Gastrocnemius medialis (tissue), 4 donors: ENCODE results near the gene LDLRAD1. TPM values are rescaled to one million over a fixed set of nuclear protein-coding genes. Genes with fewer than 3 reads are reported as not detected.

Experiments used
- ATAC-seq, 2 donors: fragments of 150-250 bp; one replicate each; pipeline ENCODE4 v1.9.1; 2016
- DNase-seq, 2 donors: peaks; one replicate each; pipeline ENCODE4 v3.0.0-alpha.2; 2019
- H3K27ac ChIP-seq, 4 donors: fragments of 200-600 bp; sonication (generic); 1 replicate in 1 of 4; 2 replicates in 3 of 4; pipeline ENCODE4 v1.5.1; 2016 to 2018; ENCODE audit warnings: mild to moderate bottlenecking in 2 of 4, moderate library complexity in 1 of 4
- H3K27me3 ChIP-seq, 3 donors: fragments of 200-600 bp; sonication (generic) in 2 of 3; 1 replicate in 1 of 3; 2 replicates in 2 of 3; pipeline versions ENCODE4 v1.5.1 to v1.6.0; 2016 to 2019; ENCODE audit warnings: mild to moderate bottlenecking in 1 of 3, moderate library complexity in 1 of 3
- H3K36me3 ChIP-seq, 2 donors: fragments of 200-600 bp; sonication (generic) in 1 of 2; one replicate each; pipeline ENCODE4 v1.5.1; 2017 to 2018
- H3K4me1 ChIP-seq, 2 donors: fragments of 200-600 bp; sonication (generic) in 1 of 2; one replicate each; pipeline ENCODE4 v1.5.1; 2016 to 2017; ENCODE audit warnings: mild to moderate bottlenecking in 2 of 2
- H3K4me3 ChIP-seq, 4 donors: fragments of 200-600 bp; sonication (generic) in 3 of 4; 1 replicate in 1 of 4; 2 replicates in 3 of 4; pipeline ENCODE4 v1.5.1; 2016 to 2019; ENCODE audit warnings: mild to moderate bottlenecking in 2 of 4
- H3K9me3 ChIP-seq, 3 donors: fragments of 200-600 bp; sonication (generic) in 2 of 3; 1 replicate in 1 of 3; 2 replicates in 2 of 3; pipeline ENCODE4 v1.5.1; 2016 to 2019
- CTCF ChIP-seq, 5 experiments: fragments of 450-650 bp in 3 of 5; fragments of 200-600 bp in 2 of 5; sonication (generic) in 2 of 5; IDR thresholded peaks in 4 of 5; conservative IDR thresholded peaks in 1 of 5; 1 replicate in 4 of 5; 2 replicates in 1 of 5; pipeline ENCODE4 v1.5.1; 2016 to 2019; ENCODE audit warnings: antibody characterized with exemption in 5 of 5, mild to moderate bottlenecking in 3 of 5, moderate library complexity in 3 of 5
- POLR2A ChIP-seq, 2 donors: fragments of 450-650 bp; IDR thresholded peaks; one replicate each; pipeline ENCODE4 v1.6.1; 2017; ENCODE audit warnings: antibody characterized with exemption in 2 of 2, mild to moderate bottlenecking in 2 of 2, moderate library complexity in 2 of 2
- in situ Hi-C, 4 donors: fragments of 200-750 bp; cut with MboI; loops; one replicate each; pipeline versions ENCODE4 v1.15.0 to v1.8.0; 2017; ENCODE audit warnings: low sequenced_read_pairs in 4 of 4
- intact Hi-C: fragments of 100-400 bp; cut with DNase I; formaldehyde crosslinking; loops from one replicate; pipeline ENCODE4 v1.15.1; 2023; ENCODE audit warnings: low total_unique reads
- microRNA-seq, 2 donors: library from miRNA; unstranded; fragments of <30 nt; microRNA quantifications; one replicate each; pipeline ENCODE4, GENCODE V29; 2016; ENCODE audit warnings: borderline replicate concordance in 2 of 2
- total RNA-seq, 4 donors: library from RNA; depleted of rRNA; stranded (reverse); fragments of >200 nt; gene quantifications; one replicate each; pipeline versions ENCODE4 v1.1.0 to v1.2.3, GENCODE V29; 2016

LDLRAD1 gene
- total RNA-seq, 4 donors from 2014 or later: not detected

GRCh38 chr1:53964109-53964508 lies 53.9 kb downstream of the LDLRAD1 start:
- no peak overlapping the region for H3K4me3 ChIP-seq
- in situ Hi-C loops (loop anchor here in 1 of 4 donors (10.0 kb wide), 1 partner anchor 109 kb away; no protein-coding TSS in a partner anchor), intact Hi-C loops (no loop called here)
- DNase-seq (no peak), ATAC-seq (no peak)
- H3K9me3 ChIP-seq: no peaks in the 10 kb centered on the region
- TF ChIP-seq POLR2A (IDR thresholded peaks at IDR 0.05): no peak
- no peak for TF ChIP-seq CTCF (IDR thresholded peaks at IDR 0.05 in 4 of 5, conservative IDR thresholded peaks at IDR 0.05 in 1 of 5)
- peaks cover 2 to 82% of the 10 kb centered on the region in 2 donors for H3K36me3 ChIP-seq
- no peaks in the 10 kb centered on the region for H3K27me3 ChIP-seq
- H3K4me1 ChIP-seq: no peaks in the 10 kb centered on the region
- no peak overlapping the region for H3K27ac ChIP-seq

DNA sequence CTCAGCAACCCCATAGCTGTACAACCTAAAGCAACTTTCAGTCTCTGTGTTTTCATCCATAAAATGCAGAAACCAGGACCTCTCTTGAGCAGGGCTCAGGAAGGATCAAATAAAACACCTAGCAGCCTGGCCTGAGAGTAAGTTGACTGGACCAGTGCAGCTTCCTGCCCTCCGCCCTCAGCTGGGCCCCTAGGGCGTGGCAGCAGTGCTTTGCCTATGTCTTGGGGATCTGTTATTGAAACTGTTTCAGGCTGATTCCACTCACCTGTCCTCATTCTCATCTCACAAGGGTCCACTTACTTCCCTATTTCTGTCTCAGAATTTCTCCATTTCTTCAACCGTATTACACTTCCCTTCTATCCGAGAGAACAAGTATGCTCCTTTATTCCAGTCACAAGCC lies 54.5 kb downstream of the LDLRAD1 start:
- in situ Hi-C loops: loop anchor here in 1 of 4 donors (10.0 kb wide), 1 partner anchor 109 kb away; no protein-coding TSS in a partner anchor
- DNase-seq (no peak), ATAC-seq (no peak)
- H3K4me3 ChIP-seq: no peak overlapping the region
- intact Hi-C loops: no loop called here
- H3K9me3 ChIP-seq: no peaks in the 10 kb centered on the region
- no peak overlapping the region for H3K27ac ChIP-seq
- no peaks in the 10 kb centered on the region for H3K4me1 ChIP-seq
- H3K36me3 ChIP-seq: peaks cover 2 to 85% of the 10 kb centered on the region in 2 donors
- TF ChIP-seq POLR2A (IDR thresholded peaks at IDR 0.05): no peak
- no peak for TF ChIP-seq CTCF (IDR thresholded peaks at IDR 0.05 in 4 of 5, conservative IDR thresholded peaks at IDR 0.05 in 1 of 5)
- no peaks in the 10 kb centered on the region for H3K27me3 ChIP-seq

DNA sequence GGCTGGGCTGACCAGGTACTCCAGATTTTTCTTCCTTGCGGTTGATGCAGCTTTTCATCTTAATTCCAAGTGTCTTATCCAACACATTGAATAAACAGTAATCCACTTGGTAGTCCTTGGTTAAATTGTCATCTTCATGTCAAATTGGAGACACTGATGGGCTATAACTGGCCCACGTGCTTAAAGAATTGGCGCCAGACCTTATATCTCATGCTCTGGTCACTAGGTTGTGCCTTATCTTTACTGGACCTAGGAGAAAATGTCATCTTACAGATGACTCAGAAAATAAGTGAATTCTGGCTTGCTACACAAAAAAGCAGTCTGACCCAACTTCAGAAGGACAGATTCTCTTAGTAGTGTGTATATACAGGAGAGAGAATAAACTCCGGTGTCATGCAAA lies 55.6 kb downstream of the LDLRAD1 start:
- in situ Hi-C loops: loop anchor here in 1 of 4 donors (10.0 kb wide), 1 partner anchor 108 kb away; no protein-coding TSS in a partner anchor
- intact Hi-C loops: no loop called here

DNA sequence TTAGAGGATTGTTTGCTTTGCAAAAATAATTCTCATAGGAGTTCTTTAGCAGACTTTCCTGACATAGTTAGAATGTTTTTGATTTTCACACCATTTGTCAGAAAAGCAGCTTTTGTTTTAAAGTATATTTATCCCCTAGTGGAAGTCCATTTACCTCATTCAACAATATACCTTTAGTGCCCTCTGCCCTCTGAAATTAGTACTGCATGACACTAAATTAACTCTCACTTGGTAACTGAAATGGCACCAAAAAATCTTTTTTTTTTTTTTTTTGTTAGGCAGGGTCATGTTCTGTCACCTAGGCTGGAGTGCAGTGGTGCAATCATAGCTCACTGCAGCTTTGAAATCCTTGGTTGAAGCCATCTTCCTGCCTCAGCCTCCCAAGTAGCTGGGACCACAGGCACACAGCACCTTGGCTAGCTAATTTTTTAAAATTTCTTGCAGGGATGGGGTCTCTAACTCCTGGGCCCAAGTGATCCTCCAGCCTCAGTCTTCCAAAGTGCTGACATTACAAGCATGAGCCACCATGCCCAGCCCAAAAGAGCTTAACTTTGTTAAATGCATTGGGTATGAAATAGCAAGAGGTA lies 58.2 kb downstream of the LDLRAD1 start:
- Histone ChIP-seq H3K36me3 (peaks cover 2 to 56% of the 10 kb centered on the region in 2 donors), H3K27me3 (no peaks in the 10 kb centered on the region), H3K4me1 (no peaks in the 10 kb centered on the region), H3K9me3 (no peaks in the 10 kb centered on the region), H3K4me3 (no peak overlapping the region), H3K27ac (no peak overlapping the region)
- TF ChIP-seq CTCF (IDR thresholded peaks at IDR 0.05 in 4 of 5, conservative IDR thresholded peaks at IDR 0.05 in 1 of 5) (peak in 3 of 5 experiments; percentile 30 to 46 (median 39)), POLR2A (IDR thresholded peaks at IDR 0.05) (no peak)
- in situ Hi-C loops: loop anchor here in 2 of 4 donors (10.0 kb wide), 2 partner anchors 75 to 105 kb away; partner anchors contain the start of gene YIPF1 (in 1 of the 2)
- intact Hi-C loops: no loop called here
- DNase-seq: no peak
- no peak for ATAC-seq

More for the DNA sequence above, 55.6 kb downstream of the LDLRAD1 start:
- peak in 1 of 2 donors; percentile 6 for TF ChIP-seq POLR2A (IDR thresholded peaks at IDR 0.05)
- TF ChIP-seq CTCF (IDR thresholded peaks at IDR 0.05 in 4 of 5, conservative IDR thresholded peaks at IDR 0.05 in 1 of 5): no peak
- Histone ChIP-seq H3K27me3 (no peaks in the 10 kb centered on the region), H3K9me3 (no peaks in the 10 kb centered on the region), H3K4me1 (no peaks in the 10 kb centered on the region), H3K27ac (no peak overlapping the region), H3K4me3 (no peak overlapping the region), H3K36me3 (peaks cover 2 to 75% of the 10 kb centered on the region in 2 donors)
- no peak for DNase-seq
- no peak for ATAC-seq

Small RNA genes lying within 50 kb of the gene (microRNA-seq; reads per million reads assigned to microRNA genes)
- gene MIR4781: 0 to 0.85 reads per million in 2 donors

Other genes with a start within 250 kb of the LDLRAD1 start
- gene NDC1, start 179.9 kb downstream of the LDLRAD1 start, total RNA-seq: 10 to 100 TPM in 2 of 4 donors, 1 to 10 TPM in 2; 7.6 to 27.0 (median 9.5) TPM
- gene YIPF1, start 128.4 kb downstream of the LDLRAD1 start, total RNA-seq: 10 to 100 TPM; 18.8 to 34.8 (median 27.2) TPM
- gene DIO1, start 124.0 kb downstream of the LDLRAD1 start, total RNA-seq: not detected
- 1 to 10 TPM; 2.4 to 9.1 (median 2.9) TPM for gene IFT25, start 72.5 kb downstream of the LDLRAD1 start, total RNA-seq
- 10 to 100 TPM; 11.4 to 17.8 (median 14.6) TPM for gene LRRC42, start 71.8 kb downstream of the LDLRAD1 start, total RNA-seq
- 100 to 1,000 TPM; 156 to 248 (median 224) TPM for gene TMEM59, start 35.0 kb upstream of the LDLRAD1 start, total RNA-seq
- 1 to 10 TPM; 2.6 to 9.5 (median 7.0) TPM for gene TCEANC2, start 35.4 kb upstream of the LDLRAD1 start, total RNA-seq
- not detected for gene CDCP2, start 134.8 kb upstream of the LDLRAD1 start, total RNA-seq
- 1 to 10 TPM; 1.8 to 5.8 (median 3.4) TPM for gene CYB5RL, start 181.8 kb upstream of the LDLRAD1 start, total RNA-seq
- gene MRPL37, start 182.0 kb upstream of the LDLRAD1 start, total RNA-seq: 100 to 1,000 TPM in 3 of 4 donors, 10 to 100 TPM in 1; 91.6 to 141 (median 121) TPM